ENCODE measurements around the gene AIRE. TPM values are rescaled to one million over a fixed set of nuclear protein-coding genes. Genes with fewer than 3 reads are reported as not detected.

AIRE gene
- total RNA-seq, 1 donor from 2014 or later: not detected

GRCh38 chr21:44296103-44296519, 10.4 kb downstream of the AIRE start:
- Mint-ChIP-seq H3K27me3 (no peaks in the 10 kb centered on the region), H3K4me3 (ENCODE audit: low read depth) (no peak overlapping the region)
- TF ChIP-seq CTCF (IDR thresholded peaks at IDR 0.05; ENCODE audit: unreplicated experiment): no peak

DNA sequence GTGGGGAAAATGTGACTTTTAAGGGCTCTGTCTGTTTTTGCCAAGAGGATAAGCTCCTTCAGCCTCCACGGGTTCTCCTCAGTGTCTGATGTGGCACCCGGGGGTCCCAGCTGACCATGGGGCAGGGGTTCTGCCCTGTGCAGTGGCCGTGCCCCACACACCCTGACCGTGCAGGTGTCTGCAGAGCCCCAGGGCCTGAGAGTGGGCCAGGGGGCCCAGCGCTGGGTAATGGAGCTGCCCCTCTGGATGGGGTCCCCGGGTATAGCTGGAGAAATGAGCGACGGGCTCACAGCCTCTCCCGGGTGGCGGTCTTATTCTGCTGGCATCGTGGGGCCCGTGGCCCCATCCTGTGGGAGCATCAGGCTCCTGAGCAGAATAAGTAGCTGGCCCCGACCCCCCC, 11.2 kb downstream of the AIRE start:
- Mint-ChIP-seq H3K4me1 (ENCODE audit: low read depth) (peaks cover 5% of the 10 kb centered on the region), H3K4me3 (ENCODE audit: low read depth) (no peak overlapping the region), H3K27ac (no peak overlapping the region), H3K9me3 (ENCODE audit: low read depth) (no peaks in the 10 kb centered on the region), H3K27me3 (no peaks in the 10 kb centered on the region), H3K36me3 (ENCODE audit: insufficient read depth) (no peaks in the 10 kb centered on the region)
- no peak for TF ChIP-seq CTCF (IDR thresholded peaks at IDR 0.05; ENCODE audit: unreplicated experiment)
- no peak for DNase-seq (ENCODE audit: low spot score, unreplicated experiment)

More at GRCh38 chr21:44296103-44296519, 10.4 kb downstream of the AIRE start:
- H3K36me3 Mint-ChIP-seq (ENCODE audit: insufficient read depth): no peaks in the 10 kb centered on the region
- H3K4me1 Mint-ChIP-seq (ENCODE audit: low read depth): peaks cover 5% of the 10 kb centered on the region
- DNase-seq (ENCODE audit: low spot score, unreplicated experiment): no peak
- H3K27ac Mint-ChIP-seq: no peak overlapping the region
- H3K9me3 Mint-ChIP-seq (ENCODE audit: low read depth): no peaks in the 10 kb centered on the region

DNA sequence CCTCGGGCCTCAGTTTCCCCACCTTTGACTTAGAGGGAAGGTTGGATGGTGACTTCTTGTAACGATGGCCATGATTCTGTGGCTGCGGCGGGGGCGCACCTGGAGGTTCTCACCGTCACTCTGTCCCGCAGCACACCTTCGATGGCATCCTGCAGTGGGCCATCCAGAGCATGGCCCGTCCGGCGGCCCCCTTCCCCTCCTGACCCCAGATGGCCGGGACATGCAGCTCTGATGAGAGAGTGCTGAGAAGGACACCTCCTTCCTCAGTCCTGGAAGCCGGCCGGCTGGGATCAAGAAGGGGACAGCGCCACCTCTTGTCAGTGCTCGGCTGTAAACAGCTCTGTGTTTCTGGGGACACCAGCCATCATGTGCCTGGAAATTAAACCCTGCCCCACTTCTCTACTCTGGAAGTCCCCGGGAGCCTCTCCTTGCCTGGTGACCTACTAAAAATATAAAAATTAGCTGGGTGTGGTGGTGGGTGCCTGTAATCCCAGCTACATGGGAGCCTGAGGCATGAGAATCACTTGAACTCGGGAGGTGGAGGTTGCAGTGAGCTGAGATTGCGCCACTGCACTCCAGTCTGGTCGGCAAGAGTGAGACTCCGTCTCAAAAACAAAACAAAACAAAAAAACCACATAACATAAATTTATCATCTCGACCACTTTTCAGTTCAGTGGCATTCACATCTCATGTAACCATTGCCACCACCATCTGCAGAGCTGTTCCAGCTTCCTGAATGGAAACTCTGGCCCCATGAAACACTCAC, 12.0 kb downstream of the AIRE start:
- peak; percentile 75 for DNase-seq (ENCODE audit: low spot score, unreplicated experiment)
- no peaks in the 10 kb centered on the region for H3K9me3 Mint-ChIP-seq (ENCODE audit: low read depth)
- peak; percentile 85 for TF ChIP-seq CTCF (IDR thresholded peaks at IDR 0.05; ENCODE audit: unreplicated experiment)
- no peaks in the 10 kb centered on the region for H3K36me3 Mint-ChIP-seq (ENCODE audit: insufficient read depth)
- H3K4me1 Mint-ChIP-seq (ENCODE audit: low read depth): peaks cover 11% of the 10 kb centered on the region
- H3K27me3 Mint-ChIP-seq: no peaks in the 10 kb centered on the region
- peak overlapping the region; percentile 24 for H3K4me3 Mint-ChIP-seq (ENCODE audit: low read depth)
- H3K27ac Mint-ChIP-seq: no peak overlapping the region

DNA sequence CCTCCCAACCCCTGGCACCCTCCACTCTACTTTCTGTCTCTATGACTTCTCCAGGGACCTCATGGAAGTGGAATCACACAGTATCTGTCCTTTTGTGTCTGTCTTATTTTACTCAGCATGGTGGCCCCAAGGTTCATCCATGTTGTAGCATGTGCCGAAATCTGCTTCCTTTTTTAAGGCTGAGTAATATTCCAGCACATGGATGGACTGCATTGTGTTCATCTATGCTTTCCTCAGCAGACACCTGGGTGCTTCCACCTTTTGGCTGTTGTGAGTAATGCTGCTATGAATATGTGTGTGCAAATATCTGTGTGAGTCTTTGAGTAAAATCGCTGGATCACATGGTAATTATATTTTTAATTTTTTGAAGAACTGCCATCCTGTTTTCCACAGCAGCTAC, 12.6 kb downstream of the AIRE start:
- Mint-ChIP-seq H3K4me1 (ENCODE audit: low read depth) (peaks cover 16% of the 10 kb centered on the region), H3K27me3 (no peaks in the 10 kb centered on the region), H3K27ac (no peak overlapping the region), H3K9me3 (ENCODE audit: low read depth) (no peaks in the 10 kb centered on the region), H3K36me3 (ENCODE audit: insufficient read depth) (no peaks in the 10 kb centered on the region), H3K4me3 (ENCODE audit: low read depth) (peak overlapping the region; percentile 24)
- no peak for TF ChIP-seq CTCF (IDR thresholded peaks at IDR 0.05; ENCODE audit: unreplicated experiment)
- DNase-seq (ENCODE audit: low spot score, unreplicated experiment): no peak

DNA sequence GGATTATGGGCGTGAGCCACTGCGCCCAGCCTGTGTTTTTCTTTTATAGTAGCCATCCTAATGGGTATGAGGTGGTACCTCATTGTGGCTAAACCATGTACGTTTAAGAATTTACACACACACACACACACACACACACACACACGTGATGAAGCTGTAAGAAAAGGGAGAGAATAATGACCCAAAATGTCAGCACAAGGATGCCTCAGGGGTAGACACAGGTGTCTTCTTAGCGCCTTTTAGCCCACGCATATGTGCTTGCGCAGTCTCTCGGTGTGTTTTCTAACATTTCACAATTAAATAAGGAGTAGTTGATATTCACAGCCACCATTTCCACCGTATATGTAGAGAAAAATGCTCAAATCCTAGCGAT, 13.4 kb downstream of the AIRE start:
- Mint-ChIP-seq H3K4me1 (ENCODE audit: low read depth) (peaks cover 23% of the 10 kb centered on the region), H3K27me3 (no peaks in the 10 kb centered on the region), H3K4me3 (ENCODE audit: low read depth) (peak overlapping the region; percentile 76), H3K36me3 (ENCODE audit: insufficient read depth) (no peaks in the 10 kb centered on the region), H3K27ac (peak overlapping the region; percentile 92), H3K9me3 (ENCODE audit: low read depth) (no peaks in the 10 kb centered on the region)
- TF ChIP-seq CTCF (IDR thresholded peaks at IDR 0.05; ENCODE audit: unreplicated experiment): no peak
- DNase-seq (ENCODE audit: low spot score, unreplicated experiment): no peak

Measured in progenitor cell of endocrine pancreas (in vitro differentiated cells).